HG03280 (cell line): ENCODE measurements around the gene FBLN2.

ENCODE experiments used
- ATAC-seq: cut with Tn5 transposase; IDR thresholded peaks from one replicate; pipeline ENCODE4 v1.9.1; 2021; ENCODE audit warnings: mild to moderate bottlenecking, moderate library complexity; ENCODE audit not compliant: unreplicated experiment

FBLN2 gene

DNA sequence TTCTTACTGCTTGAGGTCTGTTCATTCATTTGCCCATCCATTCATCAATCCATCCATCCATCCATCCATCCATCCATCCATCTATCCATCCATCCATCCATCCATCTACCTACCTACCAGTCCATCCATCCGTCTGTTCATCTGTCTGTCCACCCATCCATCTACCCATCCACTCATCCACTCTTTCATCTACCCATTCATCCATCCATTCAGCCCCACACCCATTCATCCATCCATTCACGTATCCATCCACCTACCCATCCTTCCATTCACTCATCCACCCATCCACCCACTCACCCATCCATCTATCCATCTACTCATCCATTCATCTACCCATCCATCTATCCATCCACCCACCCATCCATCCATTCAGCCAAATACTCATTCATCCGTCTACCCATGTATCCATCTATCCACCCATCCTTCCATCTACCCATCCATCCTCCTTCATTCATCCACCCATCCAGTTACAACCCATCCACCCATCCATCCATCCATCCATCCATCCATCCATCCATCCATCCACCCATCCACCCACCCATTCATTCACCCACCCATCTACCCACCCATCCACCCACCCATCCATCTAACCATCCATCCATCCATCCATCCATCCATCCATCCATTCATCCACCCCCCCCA is 68.3 kb downstream of the FBLN2 start:
- no peak for ATAC-seq

DNA sequence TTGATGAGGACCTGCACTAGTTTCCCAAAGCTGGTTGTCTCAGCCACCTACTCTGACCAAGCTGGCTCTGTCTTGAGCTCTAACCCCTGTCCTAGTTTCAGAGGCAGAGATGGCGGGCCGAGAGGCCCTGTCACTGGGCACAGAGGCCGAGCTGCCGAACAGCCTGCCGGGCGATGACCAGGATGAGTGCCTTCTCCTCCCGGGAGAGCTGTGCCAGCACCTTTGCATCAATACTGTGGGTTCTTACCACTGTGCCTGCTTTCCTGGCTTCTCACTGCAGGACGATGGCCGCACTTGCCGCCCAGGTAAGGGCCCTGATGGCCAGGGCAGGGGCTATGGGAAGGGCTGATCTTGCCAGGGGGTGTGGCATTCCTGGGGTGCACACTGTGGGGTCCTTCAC is 69.1 kb downstream of the FBLN2 start:
- no peak for ATAC-seq

DNA sequence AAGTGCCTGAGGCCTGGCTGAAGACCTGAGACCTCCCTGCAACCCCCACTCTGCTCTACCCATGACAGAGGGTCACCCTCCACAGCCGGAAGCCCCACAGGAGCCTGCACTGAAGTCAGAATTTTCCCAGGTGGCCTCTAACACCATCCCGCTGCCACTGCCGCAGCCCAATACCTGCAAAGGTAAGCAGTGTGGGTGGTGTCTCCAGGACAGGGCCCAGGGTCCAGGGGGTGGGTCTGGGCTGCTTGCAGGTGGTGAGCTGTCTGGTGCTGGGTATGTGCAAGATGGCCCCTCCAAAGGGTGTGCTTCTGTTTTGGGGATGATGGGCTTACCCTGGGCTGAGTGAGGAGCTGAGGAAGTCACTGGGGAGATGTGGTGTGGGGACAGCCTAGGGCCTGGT is 69.9 kb downstream of the FBLN2 start:
- ATAC-seq: no peak

DNA sequence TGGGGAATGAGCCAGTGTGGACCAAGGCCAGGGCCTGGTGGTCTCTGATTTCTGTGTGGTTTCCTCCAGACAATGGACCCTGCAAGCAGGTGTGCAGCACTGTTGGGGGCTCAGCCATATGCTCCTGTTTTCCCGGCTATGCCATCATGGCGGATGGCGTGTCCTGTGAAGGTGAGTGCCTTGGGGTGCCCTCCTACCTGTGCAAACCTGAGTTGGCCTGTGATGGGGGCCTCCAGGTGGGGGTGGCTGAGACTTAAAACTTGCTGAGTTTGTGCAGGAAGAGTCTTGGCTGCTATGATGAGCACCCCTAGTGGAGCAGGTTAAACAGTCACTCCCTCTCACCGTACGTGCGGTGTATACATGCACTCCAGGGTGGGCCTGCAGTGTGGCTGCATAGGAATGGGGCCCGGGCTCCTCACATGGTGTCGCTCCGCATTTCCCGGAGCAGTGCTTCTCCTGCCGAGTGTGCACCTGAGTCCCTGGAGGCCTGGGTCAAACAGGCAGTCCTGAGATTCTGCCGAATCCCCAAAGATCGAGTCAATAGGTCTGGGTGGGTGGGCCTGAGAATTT is 70.8 kb downstream of the FBLN2 start:
- no peak for ATAC-seq

DNA sequence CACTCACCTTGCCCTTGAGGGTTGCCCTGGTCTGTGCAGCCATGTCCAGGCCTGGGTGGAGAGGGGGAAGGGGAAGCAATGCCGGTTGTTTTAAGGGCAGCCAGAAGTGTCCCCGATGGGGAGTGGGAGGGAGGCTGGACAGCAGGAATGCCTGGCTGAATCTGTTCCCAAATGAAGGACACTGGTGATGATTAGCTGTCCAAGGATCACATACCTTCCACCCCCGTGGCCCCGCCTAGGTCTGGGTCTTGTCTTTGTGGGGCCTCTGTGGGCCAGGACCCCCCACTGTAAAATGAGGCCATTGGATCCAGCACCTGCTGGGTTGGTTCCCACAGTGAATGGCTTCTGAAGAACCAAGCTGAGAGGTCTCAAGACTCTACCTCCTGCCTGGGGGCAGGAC is 71.4 kb downstream of the FBLN2 start:
- no peak for ATAC-seq

DNA sequence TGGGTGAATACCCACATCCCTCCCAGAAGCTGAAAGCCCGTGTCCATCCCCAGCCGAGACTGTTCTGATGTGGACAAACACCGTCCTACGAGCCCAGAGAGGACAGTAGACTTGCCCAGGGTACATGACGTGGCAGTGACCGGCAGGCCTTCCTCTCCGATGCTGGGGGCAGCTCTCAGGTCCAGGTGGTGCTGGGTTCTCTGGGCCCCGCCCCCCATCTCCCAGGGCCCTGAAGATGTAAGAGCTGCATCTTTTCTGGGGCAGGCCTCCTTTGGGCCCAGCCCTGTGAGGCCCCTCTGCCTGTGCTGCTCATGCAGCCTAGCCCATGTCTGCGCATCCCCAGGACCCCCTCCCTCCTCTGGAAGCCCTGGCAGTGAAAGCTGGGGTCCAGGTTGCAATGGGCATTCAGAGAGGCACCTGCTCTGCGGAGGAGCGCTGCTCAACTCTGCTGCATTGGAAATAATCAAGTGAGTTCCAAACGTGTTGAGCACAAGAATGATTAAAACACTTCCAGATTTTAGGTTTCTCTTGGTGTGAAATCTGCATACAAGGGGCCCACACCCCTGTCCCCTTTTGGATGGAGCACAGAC is 71.9 kb downstream of the FBLN2 start:
- ATAC-seq: no peak

DNA sequence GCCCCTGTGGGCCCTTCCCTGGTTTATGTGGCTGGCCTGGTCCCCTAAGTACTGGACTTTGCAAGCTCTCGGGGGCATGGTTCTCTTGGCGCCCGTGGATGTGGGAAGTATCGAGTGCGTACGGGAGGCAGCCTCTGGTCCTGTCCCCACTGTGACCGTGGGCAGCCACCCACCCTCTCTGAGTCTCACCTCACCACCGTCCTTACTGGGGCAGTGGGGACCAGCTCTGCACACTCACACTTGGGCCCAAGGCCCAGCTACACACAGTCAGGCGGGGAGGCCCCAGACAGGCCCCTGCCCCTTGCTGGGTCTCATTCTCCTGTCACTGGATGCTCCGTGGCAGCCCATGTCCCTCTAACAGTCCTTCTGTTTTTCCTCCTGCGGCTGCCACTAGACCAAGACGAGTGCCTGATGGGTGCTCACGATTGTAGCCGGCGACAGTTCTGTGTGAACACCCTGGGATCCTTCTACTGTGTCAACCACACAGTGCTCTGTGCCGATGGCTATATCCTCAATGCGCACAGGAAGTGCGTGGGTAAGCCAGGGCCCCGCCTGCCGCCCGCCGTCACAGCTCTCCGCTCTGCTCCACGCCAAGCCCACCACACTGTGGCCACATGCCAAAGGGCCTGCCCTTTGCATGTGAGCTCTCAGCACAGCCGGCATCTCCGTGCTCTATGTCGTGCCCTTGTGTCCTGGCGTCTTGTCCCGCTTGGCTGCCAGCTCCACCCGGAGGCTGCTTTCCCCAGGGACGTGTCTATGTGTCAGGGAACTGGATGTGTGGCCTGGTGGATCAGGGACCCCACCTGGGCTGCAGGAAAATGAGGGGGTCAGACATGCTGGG is 72.7 kb downstream of the FBLN2 start:
- no peak for ATAC-seq

DNA sequence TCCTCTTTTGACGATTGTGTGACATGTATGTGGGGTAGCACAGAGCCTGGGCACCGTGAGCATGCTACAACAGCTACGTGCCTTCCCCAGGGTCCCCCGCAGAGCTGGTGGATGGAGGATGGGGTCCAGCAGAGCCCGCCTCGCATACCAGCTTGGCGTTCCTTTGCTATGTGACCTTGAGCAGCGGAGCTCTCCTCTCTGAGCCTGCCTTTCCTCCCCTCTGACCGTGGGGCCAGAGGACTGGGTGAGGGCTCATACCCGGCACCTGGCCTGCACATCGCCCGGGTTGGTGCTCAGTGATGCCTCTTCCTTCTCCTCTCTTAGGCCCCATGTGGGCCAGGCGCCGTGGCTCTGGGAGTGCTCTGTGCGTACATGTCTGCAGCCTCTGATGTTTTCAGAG is 73.4 kb downstream of the FBLN2 start:
- no peak for ATAC-seq

DNA sequence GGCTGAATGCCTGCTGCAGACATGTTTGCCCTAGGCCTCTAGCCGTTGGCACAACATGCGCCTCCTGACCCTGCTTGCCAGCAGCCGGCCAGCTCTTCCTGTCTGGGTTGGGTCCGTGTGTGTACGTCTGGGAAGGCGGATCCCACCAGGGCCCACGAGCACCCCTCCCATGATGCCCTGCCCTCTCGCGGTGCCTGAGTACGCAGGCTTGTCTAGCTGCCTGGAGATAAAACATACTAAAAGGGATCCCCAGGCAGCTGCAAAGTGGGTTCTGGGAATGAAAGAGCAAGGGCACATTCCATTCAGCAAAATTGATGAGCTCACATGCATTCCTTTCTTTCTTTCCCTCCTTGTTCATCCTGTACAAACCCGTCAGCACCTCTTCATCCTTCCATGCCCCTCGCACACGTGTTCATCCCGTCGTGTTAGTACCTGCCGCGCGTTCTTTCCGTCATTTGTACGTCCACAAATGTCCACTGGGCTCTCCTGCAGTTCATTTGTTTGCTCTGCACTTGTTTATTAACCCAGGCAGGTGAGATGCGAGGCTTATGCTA is 74.3 kb downstream of the FBLN2 start:
- no peak for ATAC-seq

DNA sequence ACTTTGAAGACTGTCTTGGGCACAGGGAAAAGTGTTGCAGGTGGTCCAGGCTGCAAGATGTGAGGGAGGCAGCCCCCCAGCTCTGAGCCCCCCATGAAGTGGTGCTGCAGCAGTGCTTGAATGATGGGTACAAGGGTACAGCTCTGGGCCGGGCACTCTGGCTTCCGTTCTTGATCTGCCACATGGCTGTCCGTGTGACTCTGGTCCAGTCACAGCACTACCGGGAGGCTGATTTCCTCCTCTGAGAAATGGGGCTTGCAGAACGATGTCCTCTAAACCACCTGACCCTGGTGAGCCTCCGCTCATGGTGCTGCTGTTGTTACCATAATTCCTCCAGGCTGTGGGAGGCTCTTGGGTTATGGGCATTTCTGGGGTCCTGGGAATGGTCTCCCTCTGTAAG is 75.1 kb downstream of the FBLN2 start:
- ATAC-seq: no peak

DNA sequence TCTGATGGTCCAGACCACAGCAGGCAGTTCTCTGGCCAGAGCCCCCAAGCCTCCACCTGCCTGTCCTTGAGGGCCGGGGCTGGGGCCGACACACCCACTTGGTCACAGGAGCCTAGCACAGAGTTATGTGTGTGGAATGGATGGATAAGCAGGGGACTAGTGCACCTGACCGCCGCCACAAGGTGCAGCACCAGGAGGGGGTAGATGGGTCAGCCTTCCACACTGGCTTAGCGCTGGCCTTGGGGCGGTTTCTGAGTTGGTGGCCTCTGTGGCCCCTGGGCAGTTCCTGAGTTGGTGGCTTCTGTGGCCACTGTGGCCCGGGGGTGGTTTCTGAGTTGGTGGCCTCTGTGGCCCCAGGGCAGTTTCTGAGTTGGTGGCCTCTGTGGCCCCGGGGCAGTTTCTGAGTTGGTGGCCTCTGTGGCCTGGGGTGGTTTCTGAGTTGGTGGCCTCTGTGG is 75.8 kb downstream of the FBLN2 start:
- ATAC-seq: no peak

DNA sequence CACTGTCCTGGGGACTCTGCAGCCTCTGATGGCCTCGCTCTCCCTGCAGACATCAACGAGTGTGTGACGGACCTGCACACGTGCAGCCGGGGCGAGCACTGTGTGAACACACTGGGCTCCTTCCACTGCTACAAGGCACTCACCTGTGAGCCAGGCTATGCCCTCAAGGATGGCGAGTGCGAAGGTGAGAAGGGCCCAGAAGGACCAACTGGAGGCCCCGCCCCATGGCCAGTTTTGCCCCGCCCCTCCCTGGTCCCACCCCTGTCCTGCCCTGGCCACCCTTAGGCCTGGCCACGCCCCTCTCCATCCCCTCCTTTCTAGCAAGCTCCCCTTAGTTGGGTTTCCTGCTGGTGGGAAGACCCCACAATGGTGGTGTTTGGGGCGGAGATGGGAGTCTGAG is 77.5 kb downstream of the FBLN2 start:
- no peak for ATAC-seq

DNA sequence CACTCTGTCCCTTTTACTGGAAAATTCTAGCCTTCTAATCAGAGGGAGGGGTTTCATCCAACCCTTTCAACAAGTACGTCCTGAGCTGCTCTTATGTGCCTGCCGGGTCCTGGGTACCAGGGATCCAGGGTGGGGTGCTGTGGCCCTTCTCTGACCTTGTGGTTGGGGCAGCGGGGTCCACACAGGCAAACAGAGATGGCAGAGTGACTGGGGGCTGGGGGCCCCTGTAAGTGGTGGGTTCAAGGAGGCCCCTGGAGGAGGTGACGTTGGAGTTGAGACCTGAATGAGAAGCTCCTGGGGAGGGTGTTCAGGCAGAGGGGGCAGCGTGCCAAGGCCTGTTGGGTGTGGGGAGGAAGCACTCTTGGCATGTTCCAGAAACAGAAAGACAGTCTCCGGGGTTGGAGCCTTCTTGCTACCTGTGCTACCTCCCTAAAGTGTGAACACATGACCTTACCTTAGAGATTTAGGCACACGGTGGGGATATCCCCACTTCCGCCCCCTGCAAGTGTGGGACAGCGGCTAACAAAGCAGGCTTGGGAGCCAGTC is 78.1 kb downstream of the FBLN2 start:
- no peak for ATAC-seq

DNA sequence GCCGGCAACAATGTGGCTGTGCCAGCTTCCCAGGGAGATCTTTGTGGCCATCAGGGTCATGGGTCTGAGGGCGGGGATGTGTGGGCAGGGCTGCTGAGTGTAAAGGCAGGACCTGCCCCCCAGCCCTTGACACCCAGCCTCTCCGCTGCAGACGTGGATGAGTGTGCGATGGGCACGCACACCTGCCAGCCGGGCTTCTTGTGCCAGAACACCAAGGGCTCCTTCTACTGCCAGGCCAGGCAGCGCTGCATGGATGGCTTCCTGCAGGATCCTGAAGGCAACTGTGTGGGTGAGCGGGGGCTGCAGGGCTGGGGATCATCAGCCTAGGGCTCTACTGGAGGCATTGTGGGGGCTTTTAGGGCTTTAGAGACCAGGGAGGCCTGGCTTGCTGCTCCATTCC is 78.8 kb downstream of the FBLN2 start:
- no peak for ATAC-seq

DNA sequence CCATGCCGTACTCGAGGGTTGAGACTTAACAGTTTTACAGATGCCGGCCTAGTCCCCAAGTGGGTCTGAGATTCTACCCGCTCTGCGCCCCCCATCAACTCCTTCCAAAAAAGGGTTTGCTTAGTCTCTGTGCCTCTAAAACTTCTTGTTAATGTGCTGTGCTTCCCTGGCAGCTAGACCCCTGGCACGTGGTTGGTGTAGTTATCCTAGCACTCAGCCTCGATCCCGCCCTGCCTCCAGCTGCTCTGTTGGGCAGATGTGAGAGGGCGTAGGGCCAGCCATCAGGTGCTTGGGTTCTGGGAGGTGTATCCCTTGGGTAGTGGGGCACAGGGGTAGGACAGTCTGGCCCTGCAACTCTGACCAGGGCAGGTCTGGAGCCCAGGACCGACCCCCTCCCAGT is 79.5 kb downstream of the FBLN2 start:
- no peak for ATAC-seq

DNA sequence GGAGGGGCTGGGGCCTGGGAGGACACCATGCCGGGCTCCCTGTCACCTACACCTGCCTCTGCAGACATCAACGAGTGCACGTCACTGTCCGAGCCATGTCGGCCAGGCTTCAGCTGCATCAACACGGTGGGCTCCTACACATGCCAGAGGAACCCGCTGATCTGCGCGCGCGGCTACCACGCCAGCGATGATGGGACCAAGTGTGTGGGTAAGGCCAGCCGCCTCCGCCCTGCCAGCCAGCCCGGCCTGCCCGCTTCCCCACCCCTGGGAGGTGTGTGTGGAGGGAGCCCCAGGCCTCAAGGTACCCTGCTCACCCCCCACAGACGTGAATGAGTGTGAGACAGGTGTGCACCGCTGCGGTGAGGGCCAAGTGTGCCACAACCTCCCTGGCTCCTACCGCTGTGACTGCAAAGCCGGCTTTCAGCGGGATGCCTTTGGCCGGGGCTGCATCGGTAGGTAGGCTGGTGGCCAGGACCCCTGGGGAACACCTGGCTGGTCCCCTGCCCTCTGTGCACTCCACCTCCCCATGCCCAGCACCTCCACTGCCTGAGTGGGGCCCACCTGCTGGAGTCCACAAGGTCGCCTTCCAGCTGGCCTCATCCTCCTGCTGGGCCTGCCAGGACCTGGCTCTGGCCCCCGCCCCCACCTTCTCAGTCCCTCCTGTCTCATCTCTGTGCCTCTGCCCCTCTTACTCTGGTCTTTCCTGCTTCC is 80.1 kb downstream of the FBLN2 start:
- no peak for ATAC-seq

DNA sequence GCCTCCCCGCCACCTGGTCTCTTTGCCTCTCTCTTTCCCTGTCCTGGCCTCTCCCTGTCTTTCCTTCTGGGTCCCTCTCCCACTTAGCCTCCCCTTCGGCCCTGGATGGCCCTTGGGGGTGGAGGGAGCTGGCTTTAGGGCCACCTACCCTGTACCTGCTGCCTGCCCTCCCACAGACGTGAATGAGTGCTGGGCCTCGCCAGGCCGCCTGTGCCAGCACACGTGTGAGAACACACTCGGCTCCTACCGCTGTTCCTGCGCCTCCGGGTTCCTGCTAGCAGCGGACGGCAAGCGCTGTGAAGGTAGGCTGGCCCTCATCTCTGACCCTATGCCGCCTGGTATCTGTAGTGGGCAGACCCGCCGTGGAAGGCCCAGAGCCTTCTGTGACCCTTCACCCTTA is 80.7 kb downstream of the FBLN2 start:
- ATAC-seq: no peak

DNA sequence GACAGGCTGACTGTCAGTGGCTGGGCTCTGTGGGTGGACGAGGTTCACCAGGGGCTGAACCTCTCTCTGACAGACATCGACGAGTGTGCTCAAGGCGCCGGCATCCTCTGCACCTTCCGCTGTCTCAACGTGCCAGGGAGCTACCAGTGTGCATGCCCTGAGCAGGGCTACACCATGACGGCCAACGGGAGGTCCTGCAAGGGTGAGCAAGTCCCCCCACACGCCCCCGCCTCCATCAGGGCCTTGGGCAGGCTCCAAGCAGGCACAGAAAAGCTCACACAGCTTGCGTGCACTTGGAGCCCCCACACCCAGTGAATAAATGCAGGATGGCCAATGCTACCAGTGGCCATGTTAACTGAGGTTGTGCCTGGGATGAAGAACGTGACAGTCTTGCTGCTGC is 82.3 kb downstream of the FBLN2 start:
- no peak for ATAC-seq

DNA sequence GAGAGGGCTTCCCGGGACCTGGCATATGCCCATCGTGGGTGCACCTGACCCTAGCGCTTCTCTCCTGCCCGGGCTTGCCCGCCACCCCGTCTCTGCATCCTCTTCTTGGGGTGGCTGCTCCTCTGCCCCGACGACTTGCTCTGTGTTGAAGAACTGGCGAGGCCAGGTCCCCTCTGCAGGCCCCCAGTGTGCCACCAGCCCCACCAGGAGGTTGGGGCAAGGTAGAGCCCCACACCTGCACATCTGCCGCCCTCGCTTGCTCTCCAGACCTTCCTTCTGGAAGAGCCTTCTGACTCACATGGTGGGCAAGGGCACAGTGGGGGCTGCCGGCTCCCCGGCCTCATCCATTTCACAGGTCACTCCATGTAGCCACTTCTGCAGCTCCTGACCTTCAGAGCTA is 84.3 kb downstream of the FBLN2 start:
- no peak for ATAC-seq

DNA sequence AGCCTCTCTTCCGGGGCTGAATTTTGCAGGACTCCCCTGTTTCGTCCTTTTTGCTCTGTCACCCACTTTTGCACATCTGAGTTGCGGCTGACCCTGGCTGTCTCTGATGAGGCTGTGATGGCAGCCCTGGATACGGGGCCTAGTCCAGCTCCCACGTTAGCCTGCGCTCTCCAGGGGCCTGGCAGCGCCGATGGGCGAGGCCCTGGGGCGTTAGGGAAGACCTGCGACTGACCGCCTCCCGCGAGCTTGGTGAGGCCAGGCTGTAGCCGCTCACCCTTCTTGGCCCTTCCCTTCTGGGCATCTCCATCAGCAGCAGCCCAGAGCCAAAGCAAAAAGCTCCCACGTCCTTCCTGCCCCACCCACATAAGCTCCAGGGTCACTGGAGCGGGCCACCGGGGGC is 85.2 kb downstream of the FBLN2 start:
- ATAC-seq: no peak

DNA sequence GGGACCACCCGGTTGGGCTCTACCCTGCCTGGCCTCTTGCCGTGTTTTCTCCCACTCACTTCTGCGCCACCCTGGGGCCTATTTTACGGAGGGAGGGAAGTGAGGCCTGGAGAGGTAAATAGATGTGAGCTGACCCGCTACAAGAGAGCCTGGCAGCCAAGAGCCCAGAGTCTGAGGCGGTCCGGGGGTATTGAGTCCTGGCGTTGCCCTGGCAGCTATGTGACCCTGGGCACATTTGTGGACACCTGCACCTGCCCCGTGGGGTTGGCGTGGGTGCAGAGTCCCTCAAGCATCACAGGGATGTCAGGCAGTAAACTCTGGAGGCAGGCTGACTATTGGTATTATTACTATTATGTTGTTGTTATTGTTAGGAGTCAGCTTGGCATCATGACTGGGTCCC is 85.7 kb downstream of the FBLN2 start:
- ATAC-seq: no peak
